CD4-positive, alpha-beta T cell treated with Interleukin-15 for 4 hours (primary cell): ENCODE data around the gene ERBB4.

Experiments used
- DNase-seq: peaks from one replicate; pipeline ENCODE4 v3.0.0-alpha.2; 2020; ENCODE audit warnings: low spot score

The ERBB4 gene

GRCh38 chr2:212005085-212005671 lies 533.4 kb downstream of the ERBB4 start:
- no peak for DNase-seq

GRCh38 chr2:212001325-212001724 lies 537.3 kb downstream of the ERBB4 start:
- DNase-seq, result no peak

- DNase-seq, result no peak
Observed at GRCh38 chr2:211996857-211997256, 541.7 kb downstream of the ERBB4 start.

- no peak for DNase-seq
Observed at GRCh38 chr2:211994806-211995205, 543.8 kb downstream of the ERBB4 start.

- DNase-seq, result no peak
Observed at GRCh38 chr2:211990335-211990734, 548.3 kb downstream of the ERBB4 start.

- no peak for DNase-seq
Observed at GRCh38 chr2:211986313-211986712, 552.3 kb downstream of the ERBB4 start.

- DNase-seq, result no peak
Observed at GRCh38 chr2:211985393-211985792, 553.2 kb downstream of the ERBB4 start.

GRCh38 chr2:211982162-211982561 lies 556.4 kb downstream of the ERBB4 start:
- DNase-seq, result no peak

- DNase-seq, result no peak
Observed at GRCh38 chr2:211981451-211981850, 557.2 kb downstream of the ERBB4 start.

GRCh38 chr2:211976076-211976475 lies 562.5 kb downstream of the ERBB4 start:
- DNase-seq, result no peak

GRCh38 chr2:211967234-211967633 lies 571.4 kb downstream of the ERBB4 start:
- DNase-seq, result no peak

- no peak for DNase-seq
Observed at GRCh38 chr2:211963969-211964368, 574.6 kb downstream of the ERBB4 start.

- no peak for DNase-seq
Observed at GRCh38 chr2:211957799-211958198, 580.8 kb downstream of the ERBB4 start.

- DNase-seq, result no peak
Observed at GRCh38 chr2:211955648-211956047, 583.0 kb downstream of the ERBB4 start.

- DNase-seq, result no peak
Observed at GRCh38 chr2:211948932-211949331, 589.7 kb downstream of the ERBB4 start.

- no peak for DNase-seq
Observed at GRCh38 chr2:211946960-211947359, 591.6 kb downstream of the ERBB4 start.

- DNase-seq, result no peak
Observed at GRCh38 chr2:211944572-211944971, 594.0 kb downstream of the ERBB4 start.

GRCh38 chr2:211942153-211942552 lies 596.4 kb downstream of the ERBB4 start:
- no peak for DNase-seq

- DNase-seq, result no peak
Observed at GRCh38 chr2:211941216-211941747, 597.3 kb downstream of the ERBB4 start.

GRCh38 chr2:211939177-211939576 lies 599.4 kb downstream of the ERBB4 start:
- DNase-seq, result no peak

GRCh38 chr2:211934811-211935210 lies 603.8 kb downstream of the ERBB4 start:
- no peak for DNase-seq

GRCh38 chr2:211931314-211931713 lies 607.3 kb downstream of the ERBB4 start:
- DNase-seq, result no peak

- no peak for DNase-seq
Observed at GRCh38 chr2:211930331-211930730, 608.3 kb downstream of the ERBB4 start.

- DNase-seq, result no peak
Observed at GRCh38 chr2:211928201-211928600, 610.4 kb downstream of the ERBB4 start.
